ENCODE results near the gene TFIP11.

The TFIP11 gene

GRCh38 chr22:26479043-26479791 lies 33.1 kb downstream of the TFIP11 start:
- no peak for DNase-seq

GRCh38 chr22:26477341-26477731 lies 34.9 kb downstream of the TFIP11 start:
- no peak for DNase-seq

DNA sequence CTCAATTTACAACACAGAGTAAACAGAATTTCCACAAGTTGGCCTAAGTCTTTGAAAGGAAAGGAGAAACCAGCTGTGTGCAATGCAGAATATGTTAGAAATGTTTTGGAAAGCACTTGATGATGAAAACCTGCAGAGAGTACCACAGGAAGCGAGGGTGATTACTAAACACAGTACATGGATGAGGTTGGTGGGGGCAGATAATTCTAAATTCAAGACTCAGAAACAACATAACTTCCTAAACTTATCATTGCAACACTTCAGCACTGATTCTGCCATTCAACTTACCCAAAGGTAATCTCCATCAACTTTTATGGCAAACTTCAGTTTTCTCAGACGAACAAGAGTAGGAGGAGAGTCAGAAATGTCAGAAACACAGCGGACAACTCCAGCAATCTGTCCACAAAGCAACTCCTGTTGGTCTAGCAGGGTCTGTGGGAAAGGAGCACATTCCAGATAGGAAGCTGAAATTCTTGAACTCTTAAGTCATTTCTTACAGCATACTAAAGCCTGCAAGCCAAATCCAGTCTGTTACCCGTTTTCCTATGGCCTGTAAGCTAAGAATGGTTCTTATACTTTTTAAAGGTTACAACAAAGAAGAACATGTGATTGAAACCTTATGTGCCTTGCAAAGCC lies 35.5 kb downstream of the TFIP11 start:
- DNase-seq = no peak

DNA sequence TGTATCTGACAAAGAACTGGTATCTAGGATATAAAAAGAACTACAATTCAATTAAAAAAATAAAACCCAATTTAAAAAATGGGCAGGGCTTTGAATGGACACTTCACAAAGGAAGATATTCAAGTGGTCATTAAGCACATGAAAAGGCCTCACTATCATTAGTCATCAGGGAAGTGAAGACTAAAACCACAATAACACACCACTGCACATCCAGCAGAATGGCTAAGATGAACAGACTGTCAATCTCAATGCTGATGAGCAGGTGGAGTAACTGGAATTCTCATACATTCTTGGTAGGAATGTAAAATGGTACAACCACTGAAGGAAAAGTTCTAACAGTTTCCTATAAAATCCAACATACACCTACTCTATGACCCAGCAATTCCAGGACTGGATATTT lies 37.6 kb downstream of the TFIP11 start:
- DNase-seq = no peak

DNA sequence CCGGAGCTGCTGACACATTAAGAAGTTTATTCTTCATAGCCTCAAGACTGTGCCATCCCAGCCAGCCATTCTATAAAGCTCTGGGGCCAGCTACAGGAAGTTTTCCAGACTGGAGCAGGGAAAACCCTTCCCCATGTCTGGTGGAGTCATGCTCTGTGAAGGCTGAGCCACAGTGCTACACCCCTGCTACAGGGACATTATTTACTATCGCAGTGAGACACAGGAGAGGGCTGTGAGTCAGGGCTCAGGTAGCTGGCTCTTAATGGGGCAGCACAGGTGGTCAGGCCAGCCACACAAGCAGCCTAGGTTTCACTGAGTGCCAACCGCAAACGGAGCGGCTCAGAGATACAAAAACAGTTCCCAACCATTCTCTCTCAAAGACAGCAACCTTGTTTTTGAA lies 40.8 kb downstream of the TFIP11 start:
- DNase-seq = no peak

- no peak for DNase-seq
Measured at GRCh38 chr22:26470807-26471206, 41.5 kb downstream of the TFIP11 start.

- no peak for DNase-seq
Measured at GRCh38 chr22:26466196-26466595, 46.1 kb downstream of the TFIP11 start.

DNA sequence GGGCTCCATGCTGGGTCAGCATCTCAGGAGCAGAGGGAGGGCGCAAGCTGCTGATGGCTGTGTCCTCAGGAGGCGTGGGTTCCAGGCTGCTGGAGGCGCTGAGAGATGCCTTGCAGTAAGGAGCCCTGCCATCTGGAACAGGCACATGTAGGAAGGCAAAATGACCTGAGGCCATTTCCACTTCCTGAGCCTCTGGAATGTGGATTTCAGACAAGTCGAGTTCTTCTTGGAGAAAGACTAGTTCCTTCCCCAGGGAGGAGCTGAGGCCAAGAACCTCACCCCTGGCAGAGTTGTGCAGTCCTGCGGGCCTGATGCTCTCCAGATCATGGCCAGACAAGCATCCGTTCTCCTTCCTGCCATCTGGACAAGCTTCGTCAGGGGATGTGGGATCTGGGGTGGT lies 48.0 kb downstream of the TFIP11 start:
- no peak for DNase-seq

DNA sequence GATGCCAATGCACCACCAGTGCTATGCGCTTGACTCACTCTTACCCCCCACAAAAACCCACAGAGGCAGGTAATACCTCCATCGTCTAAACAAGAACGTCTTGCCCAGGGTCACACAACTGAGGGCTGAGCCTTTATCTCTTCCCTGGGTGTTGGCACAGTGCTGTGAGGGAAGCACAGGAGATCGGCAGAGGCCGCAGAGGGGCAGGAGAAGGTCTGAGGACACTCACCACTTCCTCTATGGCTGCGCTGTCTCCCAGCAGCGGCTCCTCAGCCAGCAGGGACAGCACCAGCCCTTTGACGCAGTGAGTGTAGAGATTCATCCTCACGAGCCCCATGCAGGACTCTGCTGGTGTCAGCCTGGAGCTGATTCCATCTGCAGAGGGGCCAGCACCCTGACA lies 48.6 kb downstream of the TFIP11 start:
- no peak for DNase-seq

GRCh38 chr22:26463101-26463661 lies 49.1 kb downstream of the TFIP11 start:
- DNase-seq = peak; percentile 61

DNA sequence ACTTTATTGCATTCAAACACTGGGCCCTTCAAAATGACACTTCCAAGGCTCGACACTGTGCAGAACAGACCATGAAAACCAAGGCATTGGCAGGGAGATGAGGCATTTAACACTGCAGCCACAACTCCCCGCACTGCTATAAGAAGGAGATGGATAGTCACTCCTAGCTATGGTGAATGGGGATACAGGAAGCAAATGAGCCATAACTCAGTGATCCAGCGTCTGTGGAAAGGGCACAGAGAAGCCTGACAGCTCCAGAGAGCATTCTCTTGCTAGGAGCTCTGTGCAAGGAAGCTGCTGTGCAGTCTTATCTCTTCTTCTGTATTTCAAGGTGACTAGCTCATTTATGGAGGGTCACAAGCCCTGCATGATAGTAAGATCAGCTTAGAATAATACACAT lies 49.6 kb downstream of the TFIP11 start:
- no peak for DNase-seq

DNA sequence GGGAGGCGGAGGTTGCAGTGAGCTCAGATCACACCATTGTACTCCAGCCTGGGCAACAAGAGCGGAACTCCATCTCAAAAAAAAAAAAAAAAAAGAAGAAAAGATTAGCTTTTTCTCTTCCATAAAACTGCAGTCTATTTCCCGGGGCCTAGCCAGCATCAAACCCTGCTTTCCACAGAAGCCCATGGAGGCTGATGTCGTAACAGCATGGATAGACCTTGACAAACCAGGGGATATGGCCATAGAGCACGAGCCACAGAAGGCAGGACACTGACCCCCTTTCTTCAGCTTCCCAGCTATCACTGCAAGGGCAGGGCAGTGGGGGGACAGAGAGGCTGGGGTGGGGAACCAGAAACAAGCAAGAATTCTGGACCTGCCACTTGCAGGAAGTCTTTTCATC lies 50.2 kb downstream of the TFIP11 start:
- no peak for DNase-seq

GRCh38 chr22:26461188-26461810 lies 51.0 kb downstream of the TFIP11 start:
- DNase-seq = peak; percentile 39

DNA sequence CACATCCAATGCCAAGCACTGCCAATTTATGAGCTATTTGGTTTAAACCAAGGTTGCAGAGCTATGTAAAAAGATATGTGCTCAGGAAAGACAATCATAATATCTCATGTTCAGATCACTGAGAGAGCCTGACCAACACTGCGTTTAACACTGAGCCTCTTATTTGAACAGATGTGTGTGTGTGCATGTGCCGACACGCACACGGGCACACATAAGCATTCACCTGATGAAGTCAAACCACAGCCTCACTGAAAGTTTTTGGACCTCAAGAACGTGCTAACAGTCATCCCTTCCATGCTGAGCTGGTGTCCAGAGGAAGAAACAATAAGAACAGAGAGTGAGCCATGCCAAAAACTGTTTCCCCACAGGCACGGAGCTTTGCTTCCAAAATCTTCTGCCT lies 52.1 kb downstream of the TFIP11 start:
- no peak for DNase-seq

DNA sequence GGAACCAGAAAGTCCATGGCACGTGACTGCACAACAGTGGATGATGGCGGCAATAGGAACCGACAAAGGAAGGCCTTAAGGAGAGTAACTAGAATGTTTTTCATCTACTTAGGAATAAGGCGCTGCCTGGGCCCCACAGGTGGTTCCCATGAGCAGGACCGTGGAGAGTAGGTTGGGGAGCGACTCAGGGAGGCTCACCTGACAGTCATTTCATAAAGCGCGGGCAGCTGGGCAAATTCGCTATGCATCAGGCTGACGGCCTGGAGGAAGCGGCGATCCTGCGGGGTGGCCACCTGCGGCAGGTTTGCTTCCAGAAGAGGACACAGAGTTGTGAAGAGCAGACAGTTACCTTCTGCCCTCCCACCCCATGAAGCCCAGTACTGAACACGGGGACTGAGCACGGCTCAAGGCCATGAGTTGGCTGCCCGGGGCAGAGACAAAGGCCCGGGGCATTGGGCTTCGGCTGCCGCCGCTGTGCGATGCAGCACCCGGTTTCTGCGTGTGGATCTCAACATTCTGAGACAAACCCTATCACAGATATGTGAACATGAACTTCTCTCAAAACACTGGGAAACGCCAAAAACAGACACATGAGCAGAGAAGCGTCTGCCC lies 54.5 kb downstream of the TFIP11 start:
- no peak for DNase-seq

DNA sequence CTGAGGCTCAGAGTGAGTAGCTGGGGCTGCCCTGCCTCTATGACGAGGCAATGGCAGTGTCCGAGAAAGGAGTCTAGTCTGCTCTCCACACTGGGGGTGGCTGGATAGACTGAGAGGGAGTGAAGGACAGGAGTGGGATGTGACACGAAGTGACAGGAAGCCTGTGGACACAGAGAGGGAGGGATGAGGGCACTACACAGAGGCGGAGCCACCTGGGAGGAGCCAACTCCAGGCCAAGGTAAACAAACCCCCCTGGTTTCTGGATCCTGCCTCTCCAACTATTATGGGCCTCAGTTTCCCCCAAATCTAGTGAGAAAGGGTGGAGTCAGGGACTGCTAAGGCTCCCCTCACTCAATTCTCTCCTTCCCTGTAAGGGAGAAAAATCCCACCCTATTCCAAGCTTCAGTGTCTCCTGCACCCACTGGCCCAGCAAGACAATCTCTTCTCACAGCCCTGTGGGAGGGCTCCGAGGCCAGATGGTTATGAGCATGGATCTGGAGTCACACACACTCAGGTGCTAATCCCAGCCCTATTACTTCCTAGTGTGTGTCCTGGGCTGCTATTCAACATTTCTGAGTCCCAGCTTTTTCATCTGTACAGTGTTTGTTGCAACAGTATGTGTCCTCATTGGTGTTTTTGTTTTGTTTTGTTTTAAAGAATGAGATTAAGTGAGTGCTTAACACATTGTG lies 58.3 kb downstream of the TFIP11 start:
- no peak for DNase-seq

DNA sequence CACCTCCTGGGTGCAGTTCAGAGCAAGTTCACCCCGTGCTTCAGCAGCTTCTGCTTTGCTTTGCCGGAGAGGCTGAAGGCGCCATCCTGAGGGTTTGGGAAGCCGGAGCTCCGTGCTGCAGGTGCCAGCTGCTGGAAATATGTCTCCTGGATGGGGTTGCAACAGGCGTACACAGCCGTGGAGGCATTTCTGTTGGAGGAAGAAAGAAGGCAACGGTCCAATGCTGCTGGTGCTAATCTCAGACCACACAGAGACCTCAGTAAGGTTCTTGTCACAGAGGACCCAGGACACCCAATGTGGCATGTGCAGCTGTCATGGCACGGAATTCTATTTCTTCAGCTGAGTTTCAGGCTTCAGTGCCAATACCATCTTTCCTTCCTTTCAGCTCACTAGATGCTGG lies 59.1 kb downstream of the TFIP11 start:
- DNase-seq = no peak

- DNase-seq = no peak
Measured at GRCh38 chr22:26452236-26453016, 59.8 kb downstream of the TFIP11 start.

DNA sequence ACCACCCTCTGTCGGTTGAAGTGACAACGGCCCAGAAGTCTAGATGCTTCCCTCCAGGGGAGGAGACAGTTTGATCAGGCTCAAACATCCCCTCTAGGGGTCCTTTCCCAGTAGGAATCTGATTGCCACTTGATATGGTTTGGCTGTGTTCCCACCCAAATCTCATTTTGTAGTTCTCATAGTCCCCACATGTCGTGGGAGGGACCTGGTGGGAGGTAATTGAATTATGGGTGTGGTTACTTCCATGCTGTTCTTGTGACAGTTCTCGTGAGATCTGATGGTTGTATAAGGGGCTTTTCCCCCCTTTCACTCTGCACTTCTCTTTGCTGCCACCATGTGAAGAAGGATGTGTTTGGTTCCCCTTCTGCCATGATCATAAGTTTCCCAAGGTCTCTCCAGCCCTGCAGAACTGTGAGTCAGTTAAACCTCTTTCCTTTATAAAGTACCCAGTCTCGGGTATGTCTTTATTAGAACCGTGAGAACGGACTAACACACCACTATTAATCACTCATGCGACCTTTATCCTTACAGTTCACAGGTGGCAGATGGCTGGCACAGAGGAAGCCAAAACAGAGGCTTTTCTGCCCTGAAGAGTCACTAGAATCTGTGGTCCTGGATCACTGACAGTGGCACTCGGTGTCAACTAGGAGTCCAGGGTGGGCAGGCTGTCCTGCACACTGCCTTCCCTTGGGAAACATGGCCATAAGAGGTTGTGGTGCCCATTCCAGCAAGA lies 61.7 kb downstream of the TFIP11 start:
- DNase-seq = no peak

- no peak for DNase-seq
Measured at GRCh38 chr22:26448941-26449340, 63.3 kb downstream of the TFIP11 start.

DNA sequence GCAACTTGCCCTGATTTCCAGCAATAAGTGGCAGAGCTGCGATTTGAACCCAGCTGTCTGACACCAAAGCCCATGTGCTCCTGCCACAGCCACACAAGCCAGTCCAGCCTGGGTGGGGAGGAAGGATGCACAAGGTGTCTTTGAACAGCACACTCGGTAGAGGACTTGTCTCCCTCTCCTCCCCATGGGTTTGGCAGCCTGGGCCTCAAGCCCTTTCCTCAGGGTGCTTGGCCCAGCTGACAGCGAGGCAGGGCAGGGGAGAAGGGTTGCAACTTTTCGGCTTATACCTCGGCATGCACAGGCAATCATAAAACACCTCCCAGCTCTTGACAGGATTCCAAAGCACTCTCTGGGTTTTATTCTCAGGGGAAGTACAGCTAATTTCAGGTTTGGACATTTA lies 63.9 kb downstream of the TFIP11 start:
- DNase-seq = no peak

Measured in right kidney (tissue), 1 donor.